Skin epidermis (tissue), 12 donors: ENCODE data around the gene NOP53.
"Not testable (repeated sequence)": the region's sequence is repeated elsewhere in the genome, so short reads cannot be mapped to it uniquely, and the experiment has no call there.

ENCODE experiments used
- H3K27ac ChIP-seq, 21 experiments: fragments of 200-600 bp; sonication (generic) in 11 of 21; one replicate each; pipeline ENCODE4 v1.5.0; 2020; ENCODE audit warnings: mild to moderate bottlenecking in 3 of 21, inconsistent platforms in 2 of 21, moderate library complexity in 2 of 21
- H3K4me3 ChIP-seq, 7 experiments: fragments of 200-600 bp; sonication (generic) in 2 of 7; one replicate each; pipeline ENCODE4 v1.5.0; 2020; ENCODE audit warnings: inconsistent platforms in 2 of 7, mild to moderate bottlenecking in 2 of 7, moderate library complexity in 1 of 7

The NOP53 gene

DNA sequence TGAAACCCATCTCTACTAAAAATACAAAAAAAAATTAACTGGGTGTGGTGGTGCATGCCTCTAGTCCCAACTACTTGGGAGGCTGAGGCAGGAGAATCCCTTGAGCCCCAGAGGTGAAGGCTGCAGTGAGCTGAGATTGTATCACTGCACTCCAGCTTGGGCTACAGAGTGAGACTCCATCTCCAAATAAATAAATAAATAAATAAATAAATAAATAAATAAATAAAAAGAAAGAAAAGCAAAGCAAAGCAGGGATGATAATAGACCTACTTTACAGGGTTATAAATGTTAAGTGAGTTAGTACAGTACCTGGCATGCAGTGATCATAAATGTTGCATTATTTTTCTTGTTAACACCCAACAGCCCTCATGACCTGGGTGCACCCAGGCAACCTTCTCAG lies 30.5 kb upstream of the NOP53 start:
- Histone ChIP-seq H3K27ac (peak overlapping the region in 2 of 21 experiments; percentile 84), H3K4me3 (peak overlapping the region in 3 of 7 experiments; percentile 47 to 69 (median 53))

DNA sequence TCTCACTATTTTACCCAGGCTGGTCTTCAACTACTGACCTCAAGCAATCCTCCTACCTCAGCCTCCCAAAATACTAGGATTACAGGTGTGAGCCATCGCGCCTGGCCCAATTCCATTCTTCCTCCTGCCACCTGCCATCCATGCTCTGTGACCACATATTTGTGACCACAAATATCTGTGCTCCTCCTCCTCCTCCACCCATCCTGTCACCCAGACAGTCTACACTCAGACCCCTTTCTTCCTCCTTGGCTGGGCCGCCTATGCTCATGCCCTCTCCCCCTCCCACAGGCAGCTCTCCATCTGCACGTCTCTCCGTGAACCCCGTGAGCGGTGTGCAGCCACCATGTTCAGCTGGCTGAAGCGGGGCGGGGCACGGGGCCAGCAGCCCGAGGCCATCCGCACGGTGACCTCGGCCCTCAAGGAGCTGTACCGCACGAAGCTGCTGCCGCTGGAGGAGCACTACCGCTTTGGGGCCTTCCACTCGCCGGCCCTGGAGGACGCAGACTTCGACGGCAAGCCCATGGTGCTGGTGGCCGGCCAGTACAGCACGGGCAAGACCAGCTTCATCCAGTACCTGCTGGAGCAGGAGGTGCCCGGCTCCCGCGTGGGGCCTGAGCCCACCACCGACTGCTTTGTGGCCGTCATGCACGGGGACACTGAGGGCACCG lies 28.9 kb upstream of the NOP53 start:
- H3K27ac ChIP-seq: peak overlapping the region in 7 of 21 experiments; percentile 29 to 71 (median 47)
- H3K4me3 ChIP-seq: no peak overlapping the region

GRCh38 chr19:47718415-47719046 lies 26.8 kb upstream of the NOP53 start:
- not testable (repeated sequence) for H3K4me3 ChIP-seq
- peak overlapping the region in 20 of 21 experiments; percentile 65 to 91 (median 86) for H3K27ac ChIP-seq

DNA sequence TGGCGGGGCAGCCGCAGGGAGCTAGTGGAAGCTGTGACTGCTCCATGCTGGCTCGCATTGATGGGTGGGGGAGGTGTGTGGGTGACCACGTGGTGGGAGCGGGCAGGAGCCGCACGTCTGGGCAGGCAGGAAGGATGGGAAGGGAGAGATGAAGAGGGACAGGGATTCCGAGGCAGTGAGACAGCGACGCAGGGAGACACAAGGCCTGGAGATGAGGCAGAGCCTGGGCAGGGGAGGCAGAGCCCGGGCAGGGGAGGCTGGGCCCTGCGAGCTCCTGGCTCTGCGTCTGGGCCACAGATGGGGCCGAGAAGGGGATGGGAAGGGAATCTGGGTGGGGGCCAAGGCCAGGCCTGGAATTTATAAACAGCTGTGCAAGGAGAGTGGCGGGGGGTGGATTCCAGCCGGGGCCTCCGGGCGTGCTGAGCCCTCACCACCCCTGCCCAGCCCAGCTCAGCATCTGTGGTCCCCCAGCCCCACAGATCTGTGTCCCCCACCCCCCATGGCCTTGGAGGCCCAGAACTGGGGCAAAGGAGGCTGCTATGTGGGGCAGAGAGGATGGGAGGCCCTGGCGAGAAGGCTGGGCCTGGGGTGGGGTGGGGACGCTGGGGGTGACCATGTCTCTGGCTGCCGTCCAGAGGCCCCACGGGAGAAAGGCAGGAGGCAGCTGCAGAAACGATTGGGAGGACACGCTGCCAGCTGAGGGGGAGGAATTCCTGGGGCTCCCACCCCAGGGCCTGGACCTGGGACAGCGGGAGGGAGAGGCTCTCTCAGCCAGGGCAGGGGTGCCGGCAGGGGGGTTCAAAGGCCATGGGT lies 26.1 kb upstream of the NOP53 start:
- Histone ChIP-seq H3K27ac (peak overlapping the region in 20 of 21 experiments; percentile 67 to 91 (median 86)), H3K4me3 (peak overlapping the region in 4 of 7 experiments; percentile 2 to 5 (median 4))

DNA sequence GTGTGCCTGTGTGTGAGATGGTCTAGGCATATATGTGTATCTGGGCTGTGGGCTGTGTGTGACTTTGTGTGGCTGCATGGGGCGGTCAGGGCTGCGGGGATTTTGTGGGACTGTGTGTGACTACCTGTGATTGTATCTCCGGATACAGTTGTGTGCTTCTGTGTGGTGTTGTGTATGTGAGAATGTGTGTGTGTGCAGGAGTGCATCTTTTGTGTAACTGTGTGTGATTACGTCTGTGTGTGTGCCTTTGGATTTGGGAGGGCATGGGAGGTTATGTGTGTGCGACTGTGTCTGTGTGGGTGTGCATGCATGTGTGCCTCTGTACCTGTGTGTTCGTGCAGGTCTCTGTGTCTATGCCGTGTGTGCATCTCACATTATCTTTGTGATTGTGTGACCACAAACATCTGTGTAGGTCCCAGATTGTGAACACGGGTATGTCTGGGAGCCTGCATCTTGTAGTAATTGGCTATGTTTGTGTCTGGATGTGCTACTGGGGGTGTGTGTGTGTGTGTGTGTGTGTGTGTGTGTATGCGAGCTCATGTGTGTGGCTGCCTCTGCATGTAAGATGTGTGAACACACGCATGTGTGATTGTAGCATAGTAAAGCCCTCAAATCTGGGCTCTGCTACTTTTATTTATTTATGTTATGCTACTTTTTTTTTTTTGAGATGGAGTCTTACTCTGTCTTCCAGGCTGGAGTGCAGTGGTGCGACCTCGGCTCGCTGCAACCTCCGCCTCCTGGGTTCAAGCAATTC lies 24.5 kb upstream of the NOP53 start:
- Histone ChIP-seq H3K4me3 (no peak overlapping the region), H3K27ac (peak overlapping the region in 14 of 21 experiments; percentile 16 to 91 (median 88))

DNA sequence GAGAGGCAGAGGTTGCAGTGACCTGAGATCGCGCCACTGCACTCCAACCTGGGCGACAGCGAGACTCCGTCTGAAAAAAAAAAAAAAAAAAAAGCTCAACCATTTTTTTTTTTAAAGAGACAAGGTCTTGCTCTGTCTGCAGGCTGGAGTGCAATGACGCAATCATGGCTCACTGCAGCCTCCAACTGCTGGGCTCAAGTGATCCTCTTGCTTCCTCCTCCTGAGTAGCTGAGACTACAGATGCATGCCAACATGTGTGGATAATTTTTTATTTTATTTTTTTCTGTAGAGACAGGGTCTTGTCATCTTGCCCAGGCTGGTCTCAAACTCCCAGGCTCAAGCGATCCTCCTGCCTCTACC lies 21.8 kb upstream of the NOP53 start:
- peak overlapping the region in 12 of 21 experiments; percentile 8 to 80 (median 52) for H3K27ac ChIP-seq

GRCh38 chr19:47725759-47726401 lies 19.5 kb upstream of the NOP53 start:
- H3K27ac ChIP-seq: peak overlapping the region in 18 of 21 experiments; percentile 10 to 75 (median 54)
- no peak overlapping the region for H3K4me3 ChIP-seq

More for the DNA sequence above, 21.8 kb upstream of the NOP53 start:
- no peak overlapping the region for H3K4me3 ChIP-seq

DNA sequence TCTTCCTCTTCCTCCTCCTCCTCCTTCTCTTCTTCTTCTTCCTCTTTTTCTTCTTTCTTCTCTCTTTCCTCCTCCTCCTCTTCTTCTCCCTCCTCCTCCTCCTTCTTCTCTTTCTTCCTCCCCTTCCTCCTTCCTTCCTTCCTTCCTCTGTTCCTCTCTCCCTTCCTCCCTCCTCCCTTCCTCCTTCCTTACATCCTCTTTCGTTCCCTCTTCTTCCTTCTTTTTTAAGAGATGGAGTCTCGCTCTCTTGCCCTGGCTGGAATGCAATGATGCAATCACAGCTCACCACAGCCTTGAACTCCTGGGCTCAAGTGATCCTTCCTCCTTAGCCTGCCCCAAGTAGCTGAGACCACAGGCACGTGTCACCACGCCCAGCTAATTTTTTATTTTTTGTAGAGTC lies 18.9 kb upstream of the NOP53 start:
- no peak overlapping the region for H3K4me3 ChIP-seq
- peak overlapping the region in 17 of 21 experiments; percentile 10 to 75 (median 55) for H3K27ac ChIP-seq

GRCh38 chr19:47728295-47728694 lies 17.1 kb upstream of the NOP53 start:
- H3K27ac ChIP-seq: peak overlapping the region in 12 of 21 experiments; percentile 7 to 90 (median 80)

GRCh38 chr19:47729468-47729798 lies 15.9 kb upstream of the NOP53 start:
- Histone ChIP-seq H3K27ac (peak overlapping the region in 20 of 21 experiments; percentile 42 to 90 (median 77)), H3K4me3 (peak overlapping the region in 3 of 7 experiments; percentile 8 to 35 (median 30))

More at GRCh38 chr19:47728295-47728694, 17.1 kb upstream of the NOP53 start:
- H3K4me3 ChIP-seq: not testable (repeated sequence)

- Histone ChIP-seq H3K27ac (peak overlapping the region in 18 of 21 experiments; percentile 44 to 90 (median 79)), H3K4me3 (peak overlapping the region in 5 of 7 experiments; percentile 3 to 35 (median 25))
Observed at GRCh38 chr19:47729799-47730520, 15.4 kb upstream of the NOP53 start.

GRCh38 chr19:47730521-47730889 lies 14.8 kb upstream of the NOP53 start:
- peak overlapping the region in 8 of 21 experiments; percentile 60 to 89 (median 80) for H3K27ac ChIP-seq
- H3K4me3 ChIP-seq: no peak overlapping the region

DNA sequence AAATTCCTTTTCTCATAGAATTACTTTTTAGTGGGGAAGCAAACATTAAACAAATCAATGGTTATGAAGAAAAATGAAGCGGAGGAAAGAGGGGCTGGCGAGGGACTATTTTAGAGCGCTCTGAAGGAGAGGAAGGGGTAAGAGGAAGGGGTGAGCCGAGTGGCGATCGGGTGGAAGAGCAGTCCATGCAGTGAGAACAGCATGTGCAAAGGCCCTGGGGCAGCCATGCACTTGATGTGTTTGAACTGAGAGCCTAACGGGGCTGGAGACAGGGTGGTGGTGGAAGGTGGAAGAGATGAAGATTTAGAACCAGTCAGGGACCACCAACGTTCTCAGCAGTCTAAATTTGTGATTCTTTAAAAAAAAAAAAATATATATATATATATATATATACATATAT lies 14.4 kb upstream of the NOP53 start:
- no peak overlapping the region for H3K4me3 ChIP-seq
- peak overlapping the region in 1 of 21 experiments; percentile 75 for H3K27ac ChIP-seq

DNA sequence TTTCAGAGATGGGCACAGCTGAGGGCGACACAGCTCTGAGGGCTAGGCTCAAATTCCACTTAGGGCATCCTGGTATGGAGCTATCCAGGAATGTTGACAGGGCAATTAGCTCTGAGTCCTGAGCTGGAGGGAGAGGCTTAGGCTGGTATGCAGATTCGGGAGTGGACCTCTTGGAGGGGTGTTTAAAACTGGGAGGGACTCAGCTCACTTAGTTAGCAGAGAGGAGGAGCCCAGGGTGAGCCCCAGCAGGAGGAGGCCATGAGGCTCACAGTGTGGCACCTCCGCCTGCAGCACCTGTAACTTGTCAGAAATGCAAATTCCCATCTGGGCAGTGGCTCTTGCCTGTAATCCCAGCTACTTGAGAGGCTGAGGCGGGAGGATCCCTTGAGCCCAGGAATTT lies 10.2 kb upstream of the NOP53 start:
- Histone ChIP-seq H3K27ac (no peak overlapping the region), H3K4me3 (no peak overlapping the region)

DNA sequence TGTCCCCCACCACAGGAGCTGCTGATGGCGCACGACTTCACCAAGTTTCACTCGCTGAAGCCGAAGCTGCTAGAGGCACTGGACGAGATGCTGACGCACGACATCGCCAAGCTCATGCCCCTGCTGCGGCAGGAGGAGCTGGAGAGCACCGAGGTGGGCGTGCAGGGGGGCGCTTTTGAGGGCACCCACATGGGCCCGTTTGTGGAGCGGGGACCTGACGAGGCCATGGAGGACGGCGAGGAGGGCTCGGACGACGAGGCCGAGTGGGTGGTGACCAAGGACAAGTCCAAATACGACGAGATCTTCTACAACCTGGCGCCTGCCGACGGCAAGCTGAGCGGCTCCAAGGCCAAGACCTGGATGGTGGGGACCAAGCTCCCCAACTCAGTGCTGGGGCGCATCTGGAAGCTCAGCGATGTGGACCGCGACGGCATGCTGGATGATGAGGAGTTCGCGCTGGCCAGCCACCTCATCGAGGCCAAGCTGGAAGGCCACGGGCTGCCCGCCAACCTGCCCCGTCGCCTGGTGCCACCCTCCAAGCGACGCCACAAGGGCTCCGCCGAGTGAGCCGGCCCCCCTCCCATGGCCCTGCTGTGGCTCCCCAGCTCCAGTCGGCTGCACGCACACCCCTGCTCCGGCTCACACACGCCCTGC lies 4.4 kb upstream of the NOP53 start:
- H3K27ac ChIP-seq: peak overlapping the region in 5 of 21 experiments; percentile 30 to 94 (median 86)
- no peak overlapping the region for H3K4me3 ChIP-seq

- Histone ChIP-seq H3K4me3 (no peak overlapping the region), H3K27ac (peak overlapping the region in 15 of 21 experiments; percentile 30 to 94 (median 86))
Observed at GRCh38 chr19:47741544-47742140, 3.7 kb upstream of the NOP53 start.

DNA sequence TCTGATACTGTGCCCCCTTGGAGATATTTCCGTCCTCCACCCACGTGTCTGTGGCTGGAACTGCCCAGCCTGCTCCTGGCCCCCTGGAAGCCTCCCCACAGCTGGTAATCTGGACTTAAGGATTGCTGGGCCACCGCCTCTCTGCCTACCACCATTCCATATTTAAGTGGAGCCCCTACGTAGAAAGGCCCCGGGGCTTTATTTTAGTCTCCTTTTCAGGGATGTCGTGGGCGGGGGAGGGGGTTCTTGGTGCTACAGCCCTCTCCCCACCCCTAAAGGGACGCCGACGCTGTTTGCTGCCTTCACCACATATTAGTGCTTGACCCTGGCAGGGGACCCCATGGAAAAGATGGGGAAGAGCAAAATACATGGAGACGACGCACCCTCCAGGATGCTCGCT lies 2.7 kb upstream of the NOP53 start:
- peak overlapping the region; percentile 13 to 94 (median 86) for H3K27ac ChIP-seq
- H3K4me3 ChIP-seq: peak overlapping the region in 4 of 7 experiments; percentile 22 to 40 (median 34)
